ENCODE measurements around the gene ACSM3. TPM values are rescaled to one million over a fixed set of nuclear protein-coding genes. Genes with fewer than 3 reads are reported as not detected.

ACSM3 gene
- total and polyA plus RNA-seq, 9 of the 15 experiments (the other 6 are each of a cell fraction or from before 2014, with no cell fraction given) = 112 to 420 (median 182) TPM

DNA sequence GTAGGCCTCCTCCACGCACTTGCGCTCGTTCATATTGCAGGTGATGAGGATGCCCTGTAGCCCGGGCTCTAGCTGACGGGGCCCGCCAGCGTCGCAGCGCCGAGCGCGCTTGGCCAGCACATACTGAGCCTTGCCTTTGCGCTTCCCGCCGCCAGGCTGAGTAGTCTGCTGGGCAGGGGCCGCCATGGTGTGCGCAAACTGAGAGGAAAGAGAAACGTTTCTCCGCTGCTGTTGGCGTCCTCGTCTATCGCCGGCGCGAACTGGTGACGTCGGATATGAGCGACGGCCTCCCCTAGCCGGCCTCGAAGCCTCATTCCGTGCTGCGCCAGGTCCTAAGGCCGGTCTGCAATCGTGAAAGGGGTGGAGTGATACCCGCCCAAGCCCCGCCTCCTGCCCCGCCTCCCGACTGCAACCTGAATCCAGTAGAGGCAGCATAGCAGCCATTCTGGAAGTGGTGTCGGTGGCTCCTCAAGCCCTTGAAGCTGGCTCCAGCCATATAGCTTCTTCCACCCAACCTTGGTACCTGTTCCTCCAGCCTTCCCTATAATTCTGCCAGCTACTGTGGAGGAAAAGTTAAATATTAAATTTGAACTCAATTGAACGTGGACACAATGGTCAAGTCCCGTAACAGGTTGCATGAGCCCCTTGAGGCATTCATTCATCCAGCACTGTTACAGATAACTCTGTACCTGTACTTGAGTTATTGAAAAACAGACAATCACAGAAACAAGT is 22.1 kb upstream of the ACSM3 start, which contains the start of gene THUMPD1 (continued):
- TF ChIP-seq CBX5 (IDR thresholded peaks at IDR 0.05; ENCODE audit: borderline replicate concordance, low read depth) (peak; percentile 72; the same call in 1 of the 2 replicates), ZNF311 (CRISPR knock-in tag; IDR thresholded peaks at IDR 0.05) (no peak), SAP30 (IDR thresholded peaks at IDR 0.05; ENCODE audit: borderline replicate concordance, insufficient read depth, low read depth, low read length, poor library complexity, severe bottlenecking) (no peak), C11orf30 (IDR thresholded peaks at IDR 0.05; ENCODE audit: low read depth) (peak; percentile 97), ZNF780A (CRISPR knock-in tag; IDR thresholded peaks at IDR 0.05) (no peak), ZNF146 (CRISPR knock-in tag; IDR thresholded peaks at IDR 0.05; ENCODE audit: unreplicated experiment) (no peak), TSC22D4 (tag; IDR thresholded peaks at IDR 0.05) (no peak), HDAC6 (IDR thresholded peaks at IDR 0.05; ENCODE audit: low read depth, low read length) (no peak), MITF (IDR thresholded peaks at IDR 0.05) (no peak), ZNF408 (CRISPR knock-in tag; IDR thresholded peaks at IDR 0.05; ENCODE audit: low read depth) (no peak), ZNF41 (CRISPR knock-in tag; conservative IDR thresholded peaks at IDR 0.05) (no peak), CUX1 (CRISPR knock-in tag; IDR thresholded peaks at IDR 0.05) (no peak), CREB5 (CRISPR knock-in tag; IDR thresholded peaks at IDR 0.05) (no peak), ZNF583 (CRISPR knock-in tag; IDR thresholded peaks at IDR 0.05) (no peak), HNRNPK (IDR thresholded peaks at IDR 0.05; ENCODE audit: low read depth, low read length, poor library complexity, severe bottlenecking) (no peak)
- TF ChIP-seq, protein P1, sequence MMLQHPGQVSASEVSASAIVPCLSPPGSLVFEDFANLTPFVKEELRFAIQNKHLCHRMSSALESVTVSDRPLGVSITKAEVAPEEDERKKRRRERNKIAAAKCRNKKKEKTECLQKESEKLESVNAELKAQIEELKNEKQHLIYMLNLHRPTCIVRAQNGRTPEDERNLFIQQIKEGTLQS (IDR thresholded peaks at IDR 0.05) = peak; percentile 26; the same call in 1 of the 2 replicates
- TF ChIP-seq, protein P1 (CRISPR knock-in tag; conservative IDR thresholded peaks at IDR 0.05) = no peak
- TF ChIP-seq, protein P2, sequence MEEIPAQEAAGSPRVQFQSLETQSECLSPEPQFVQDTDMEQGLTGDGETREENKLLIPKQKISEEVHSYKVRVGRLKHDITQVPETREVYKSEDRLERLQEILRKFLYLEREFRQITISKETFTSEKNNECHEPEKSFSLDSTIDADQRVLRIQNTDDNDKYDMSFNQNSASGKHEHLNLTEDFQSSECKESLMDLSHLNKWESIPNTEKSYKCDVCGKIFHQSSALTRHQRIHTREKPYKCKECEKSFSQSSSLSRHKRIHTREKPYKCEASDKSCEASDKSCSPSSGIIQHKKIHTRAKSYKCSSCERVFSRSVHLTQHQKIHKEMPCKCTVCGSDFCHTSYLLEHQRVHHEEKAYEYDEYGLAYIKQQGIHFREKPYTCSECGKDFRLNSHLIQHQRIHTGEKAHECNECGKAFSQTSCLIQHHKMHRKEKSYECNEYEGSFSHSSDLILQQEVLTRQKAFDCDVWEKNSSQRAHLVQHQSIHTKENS (CRISPR knock-in tag; IDR thresholded peaks at IDR 0.05) = no peak

All from K562 (cell line).